Naive B cell (primary cell): ENCODE data around the gene TPRG1. TPM values are rescaled to one million over a fixed set of nuclear protein-coding genes. Genes with fewer than 3 reads are reported as not detected.
A peak's percentile ranks its signal among the peaks of the same experiment; 100 is the strongest.

ENCODE experiments used
- ATAC-seq, 2 donors: fragments of 150-1000 bp; cut with Tn5 transposase; 2 replicates each; pipeline ENCODE4 v1.10.0; 2021; ENCODE audit warnings: low read depth in 2 of 2, mild to moderate bottlenecking in 2 of 2, moderate library complexity in 2 of 2
- DNase-seq: peaks from one replicate; pipeline ENCODE4 v3.0.0; 2022
- H3K27ac Mint-ChIP-seq, 6 donors: one replicate each; pipeline ENCODE4 v1.8.0; 2020 to 2022; ENCODE audit warnings: mild to moderate bottlenecking in 6 of 6, mixed read lengths in 6 of 6, moderate library complexity in 5 of 6, inconsistent platforms in 2 of 6
- H3K27me3 Mint-ChIP-seq, 3 donors: one replicate each; pipeline ENCODE4 v1.8.0; 2021 to 2022; ENCODE audit warnings: mixed read lengths in 3 of 3, mild to moderate bottlenecking in 1 of 3
- H3K36me3 Mint-ChIP-seq, 2 donors: one replicate each; pipeline ENCODE4 v1.8.0; 2020 to 2022; ENCODE audit warnings: mixed read lengths in 2 of 2, inconsistent platforms in 1 of 2, mild to moderate bottlenecking in 1 of 2
- H3K4me1 Mint-ChIP-seq, 3 donors: one replicate each; pipeline ENCODE4 v1.8.0; 2020 to 2022; ENCODE audit warnings: mixed read lengths in 3 of 3, inconsistent platforms in 1 of 3, mild to moderate bottlenecking in 1 of 3, moderate library complexity in 1 of 3
- H3K4me3 Mint-ChIP-seq, 8 donors: one replicate each; pipeline ENCODE4 v1.8.0; 2020 to 2022; ENCODE audit warnings: mild to moderate bottlenecking in 8 of 8, mixed read lengths in 8 of 8, moderate library complexity in 8 of 8, inconsistent platforms in 2 of 8
- H3K9me3 Mint-ChIP-seq, 7 donors: one replicate each; pipeline ENCODE4 v1.8.0; 2020 to 2022; ENCODE audit warnings: mixed read lengths in 7 of 7, mild to moderate bottlenecking in 5 of 7, inconsistent platforms in 2 of 7, moderate library complexity in 1 of 7
- polyA plus RNA-seq, 6 donors: library from polyadenylated mRNA; unstranded; fragments of 300-500 nt; fragmentation: Illumina TruSeq; gene quantifications; one replicate each; pipeline ENCODE4 v1.2.3, GENCODE V29; 2021; ENCODE audit warnings: low read depth in 6 of 6

The TPRG1 gene
- polyA plus RNA-seq, 6 donors from 2014 or later, result 0.05 TPM; not detected in 5

GRCh38 chr3:189282189-189282588 lies 110.4 kb downstream of the TPRG1 start:
- Mint-ChIP-seq H3K27me3 (peaks cover 13 to 15% (median 13%) of the 10 kb centered on the region in 3 donors), H3K9me3 (no peaks in the 10 kb centered on the region), H3K36me3 (no peaks in the 10 kb centered on the region), H3K4me3 (no peak overlapping the region), H3K27ac (no peak overlapping the region), H3K4me1 (peaks cover 0 to 8% (median under 1%) of the 10 kb centered on the region in 3 donors)
- DNase-seq, result no peak
- ATAC-seq, result no peak

GRCh38 chr3:189282741-189283140 lies 111.0 kb downstream of the TPRG1 start:
- DNase-seq (no peak), ATAC-seq (no peak)
- Mint-ChIP-seq H3K27me3 (peaks cover 13 to 15% (median 13%) of the 10 kb centered on the region in 3 donors), H3K4me1 (peaks cover 0 to 6% (median 0%) of the 10 kb centered on the region in 3 donors), H3K36me3 (no peaks in the 10 kb centered on the region), H3K9me3 (no peaks in the 10 kb centered on the region), H3K27ac (no peak overlapping the region), H3K4me3 (no peak overlapping the region)

- Mint-ChIP-seq H3K36me3 (no peaks in the 10 kb centered on the region), H3K27ac (no peak overlapping the region), H3K27me3 (peaks cover 8 to 12% (median 9%) of the 10 kb centered on the region in 3 donors), H3K4me1 (peaks cover 0 to 16% (median 3%) of the 10 kb centered on the region in 3 donors), H3K4me3 (no peak overlapping the region), H3K9me3 (no peaks in the 10 kb centered on the region)
- ATAC-seq (no peak), DNase-seq (no peak)
Observed at GRCh38 chr3:189286188-189286587, 114.4 kb downstream of the TPRG1 start.

GRCh38 chr3:189286916-189287315 lies 115.1 kb downstream of the TPRG1 start:
- H3K4me1 Mint-ChIP-seq, result peaks cover 0 to 16% (median 3%) of the 10 kb centered on the region in 3 donors
- no peak for ATAC-seq
- no peak for DNase-seq
- H3K4me3 Mint-ChIP-seq, result no peak overlapping the region
- peaks cover 8 to 12% (median 9%) of the 10 kb centered on the region in 3 donors for H3K27me3 Mint-ChIP-seq
- no peaks in the 10 kb centered on the region for H3K36me3 Mint-ChIP-seq
- no peaks in the 10 kb centered on the region for H3K9me3 Mint-ChIP-seq
- no peak overlapping the region for H3K27ac Mint-ChIP-seq

- Mint-ChIP-seq H3K27me3 (peaks cover 3 to 12% (median 10%) of the 10 kb centered on the region in 3 donors), H3K4me1 (peaks cover 0 to 16% (median 3%) of the 10 kb centered on the region in 3 donors), H3K36me3 (no peaks in the 10 kb centered on the region), H3K27ac (no peak overlapping the region), H3K4me3 (peak overlapping the region in 1 of 8 donors; percentile 11), H3K9me3 (no peaks in the 10 kb centered on the region)
- DNase-seq, result no peak
- no peak for ATAC-seq
Observed at GRCh38 chr3:189288348-189289235, 116.8 kb downstream of the TPRG1 start.

GRCh38 chr3:189289251-189289650 lies 117.5 kb downstream of the TPRG1 start:
- peaks cover 9 to 17% (median 17%) of the 10 kb centered on the region in 3 donors for H3K27me3 Mint-ChIP-seq
- H3K27ac Mint-ChIP-seq, result no peak overlapping the region
- no peak overlapping the region for H3K4me3 Mint-ChIP-seq
- ATAC-seq, result no peak
- peaks cover 0 to 16% (median 3%) of the 10 kb centered on the region in 3 donors for H3K4me1 Mint-ChIP-seq
- H3K36me3 Mint-ChIP-seq, result no peaks in the 10 kb centered on the region
- H3K9me3 Mint-ChIP-seq, result no peaks in the 10 kb centered on the region
- DNase-seq, result no peak

- Mint-ChIP-seq H3K4me1 (peaks cover 0 to 10% (median 3%) of the 10 kb centered on the region in 3 donors), H3K4me3 (no peak overlapping the region), H3K27me3 (peaks cover 16 to 25% (median 18%) of the 10 kb centered on the region in 3 donors), H3K36me3 (no peaks in the 10 kb centered on the region), H3K27ac (no peak overlapping the region), H3K9me3 (peaks cover 0 to 2% (median 0%) of the 10 kb centered on the region in 7 donors)
- DNase-seq, result no peak
- ATAC-seq, result no peak
Observed at GRCh38 chr3:189292667-189293484, 121.1 kb downstream of the TPRG1 start.

GRCh38 chr3:189294649-189295048 lies 122.9 kb downstream of the TPRG1 start:
- peaks cover 10 to 26% (median 18%) of the 10 kb centered on the region in 3 donors for H3K27me3 Mint-ChIP-seq
- H3K9me3 Mint-ChIP-seq, result peaks cover 0 to 2% (median 0%) of the 10 kb centered on the region in 7 donors
- no peaks in the 10 kb centered on the region for H3K4me1 Mint-ChIP-seq
- H3K4me3 Mint-ChIP-seq, result no peak overlapping the region
- ATAC-seq, result no peak
- DNase-seq, result no peak
- H3K36me3 Mint-ChIP-seq, result no peaks in the 10 kb centered on the region
- H3K27ac Mint-ChIP-seq, result no peak overlapping the region

GRCh38 chr3:189295089-189295488 lies 123.3 kb downstream of the TPRG1 start:
- no peaks in the 10 kb centered on the region for H3K36me3 Mint-ChIP-seq
- no peaks in the 10 kb centered on the region for H3K4me1 Mint-ChIP-seq
- ATAC-seq (no peak), DNase-seq (no peak)
- H3K9me3 Mint-ChIP-seq, result peaks cover 0 to 2% (median 0%) of the 10 kb centered on the region in 7 donors
- no peak overlapping the region for H3K27ac Mint-ChIP-seq
- H3K27me3 Mint-ChIP-seq, result peaks cover 10 to 26% (median 18%) of the 10 kb centered on the region in 3 donors
- H3K4me3 Mint-ChIP-seq, result no peak overlapping the region

- Mint-ChIP-seq H3K36me3 (no peaks in the 10 kb centered on the region), H3K27me3 (peaks cover 18 to 33% (median 21%) of the 10 kb centered on the region in 3 donors), H3K4me1 (no peaks in the 10 kb centered on the region), H3K27ac (no peak overlapping the region), H3K9me3 (peaks cover 0 to 2% (median 0%) of the 10 kb centered on the region in 7 donors), H3K4me3 (no peak overlapping the region)
- DNase-seq (no peak), ATAC-seq (no peak)
Observed at GRCh38 chr3:189297932-189298331, 126.2 kb downstream of the TPRG1 start.

GRCh38 chr3:189298469-189299375 lies 127.0 kb downstream of the TPRG1 start:
- Mint-ChIP-seq H3K4me1 (no peaks in the 10 kb centered on the region), H3K9me3 (peaks cover 0 to 2% (median 0%) of the 10 kb centered on the region in 7 donors), H3K4me3 (no peak overlapping the region), H3K27me3 (peaks cover 14 to 30% (median 20%) of the 10 kb centered on the region in 3 donors), H3K27ac (no peak overlapping the region), H3K36me3 (no peaks in the 10 kb centered on the region)
- DNase-seq (no peak), ATAC-seq (no peak)

- H3K4me3 Mint-ChIP-seq, result no peak overlapping the region
- DNase-seq (no peak), ATAC-seq (no peak)
- no peaks in the 10 kb centered on the region for H3K4me1 Mint-ChIP-seq
- H3K36me3 Mint-ChIP-seq, result no peaks in the 10 kb centered on the region
- H3K27me3 Mint-ChIP-seq, result peaks cover 9 to 19% (median 11%) of the 10 kb centered on the region in 3 donors
- peaks cover 0 to 1% (median 0%) of the 10 kb centered on the region in 7 donors for H3K9me3 Mint-ChIP-seq
- H3K27ac Mint-ChIP-seq, result no peak overlapping the region
Observed at GRCh38 chr3:189300345-189300744, 128.6 kb downstream of the TPRG1 start.
